GM12801 (cell line): ENCODE data around the gene ADAMTS1.

Experiments used
- TF ChIP-seq, protein P1 (sequence below): IDR thresholded peaks from one replicate; pipeline ENCODE4 v1.5.1; 2011; ENCODE audit warnings: control low read depth; ENCODE audit not compliant: insufficient read length; ENCODE audit errors: extremely low read depth

Gene ADAMTS1

DNA sequence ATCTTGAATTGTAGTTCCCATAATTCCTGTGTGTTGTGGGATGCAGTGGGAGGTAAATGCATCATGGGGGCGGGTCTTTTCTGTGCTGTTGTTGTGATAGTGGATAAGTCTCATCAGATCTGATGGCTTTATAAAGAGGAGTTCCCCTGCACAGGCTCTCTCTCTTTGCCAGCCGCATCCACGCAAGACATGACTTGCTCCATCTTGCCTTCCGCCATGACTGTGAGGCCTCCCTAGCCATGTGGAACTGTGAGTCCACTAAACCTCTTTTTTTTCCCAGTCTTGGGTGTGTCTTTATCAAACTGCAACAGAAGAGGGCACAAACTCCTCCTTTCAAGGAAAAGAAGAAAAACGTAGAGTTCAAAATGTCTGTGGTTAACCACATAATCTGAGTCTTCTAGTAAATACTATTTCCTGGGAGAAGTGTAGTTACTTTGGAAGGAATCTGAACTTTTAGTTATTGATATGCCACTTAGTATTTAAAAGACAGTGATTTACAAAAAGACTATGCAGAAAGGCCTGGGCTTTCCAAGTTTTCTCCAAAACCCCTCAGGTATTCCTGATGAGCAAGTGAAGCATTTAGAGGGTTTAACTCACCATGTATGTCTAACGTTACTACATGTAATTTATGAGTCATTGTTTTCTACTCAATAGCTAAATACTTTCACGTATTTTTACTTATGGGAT lies 10.0 kb downstream of the ADAMTS1 start:
- TF ChIP-seq, protein P1, sequence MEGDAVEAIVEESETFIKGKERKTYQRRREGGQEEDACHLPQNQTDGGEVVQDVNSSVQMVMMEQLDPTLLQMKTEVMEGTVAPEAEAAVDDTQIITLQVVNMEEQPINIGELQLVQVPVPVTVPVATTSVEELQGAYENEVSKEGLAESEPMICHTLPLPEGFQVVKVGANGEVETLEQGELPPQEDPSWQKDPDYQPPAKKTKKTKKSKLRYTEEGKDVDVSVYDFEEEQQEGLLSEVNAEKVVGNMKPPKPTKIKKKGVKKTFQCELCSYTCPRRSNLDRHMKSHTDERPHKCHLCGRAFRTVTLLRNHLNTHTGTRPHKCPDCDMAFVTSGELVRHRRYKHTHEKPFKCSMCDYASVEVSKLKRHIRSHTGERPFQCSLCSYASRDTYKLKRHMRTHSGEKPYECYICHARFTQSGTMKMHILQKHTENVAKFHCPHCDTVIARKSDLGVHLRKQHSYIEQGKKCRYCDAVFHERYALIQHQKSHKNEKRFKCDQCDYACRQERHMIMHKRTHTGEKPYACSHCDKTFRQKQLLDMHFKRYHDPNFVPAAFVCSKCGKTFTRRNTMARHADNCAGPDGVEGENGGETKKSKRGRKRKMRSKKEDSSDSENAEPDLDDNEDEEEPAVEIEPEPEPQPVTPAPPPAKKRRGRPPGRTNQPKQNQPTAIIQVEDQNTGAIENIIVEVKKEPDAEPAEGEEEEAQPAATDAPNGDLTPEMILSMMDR = no peak

DNA sequence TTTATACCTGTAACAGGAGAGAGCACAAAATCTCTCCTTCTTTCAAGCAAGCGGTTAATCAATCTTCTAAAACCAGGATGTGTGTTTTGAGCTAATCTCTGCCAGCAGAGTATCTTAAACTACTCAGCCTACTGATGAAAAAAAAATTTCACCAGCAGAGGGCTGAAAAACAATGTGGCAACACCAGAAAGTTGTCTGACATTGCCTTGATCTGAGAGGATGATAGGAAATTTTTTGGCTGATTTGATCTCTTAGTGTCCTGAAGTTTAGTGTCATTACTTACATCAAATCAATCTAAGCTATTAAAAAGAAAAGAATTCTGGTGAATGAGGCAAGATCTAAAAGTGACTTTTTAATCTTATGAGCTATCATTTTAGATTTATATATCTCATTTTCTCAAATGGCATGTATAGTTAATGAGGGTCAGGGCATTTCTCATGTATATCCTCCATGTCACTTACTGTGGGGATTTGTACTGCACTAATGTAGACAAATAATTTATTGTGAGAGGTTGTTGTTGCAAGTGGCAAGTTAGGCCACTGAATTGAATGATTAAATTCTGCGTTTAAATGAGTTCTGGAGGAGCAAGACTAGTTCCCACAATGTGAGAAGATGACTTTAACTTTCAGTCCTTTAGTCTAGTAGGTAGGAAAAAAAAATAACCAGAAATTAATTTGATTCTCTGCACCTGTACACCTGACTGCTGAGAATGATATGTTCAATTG lies 10.9 kb downstream of the ADAMTS1 start:
- TF ChIP-seq, protein P1 = no peak

DNA sequence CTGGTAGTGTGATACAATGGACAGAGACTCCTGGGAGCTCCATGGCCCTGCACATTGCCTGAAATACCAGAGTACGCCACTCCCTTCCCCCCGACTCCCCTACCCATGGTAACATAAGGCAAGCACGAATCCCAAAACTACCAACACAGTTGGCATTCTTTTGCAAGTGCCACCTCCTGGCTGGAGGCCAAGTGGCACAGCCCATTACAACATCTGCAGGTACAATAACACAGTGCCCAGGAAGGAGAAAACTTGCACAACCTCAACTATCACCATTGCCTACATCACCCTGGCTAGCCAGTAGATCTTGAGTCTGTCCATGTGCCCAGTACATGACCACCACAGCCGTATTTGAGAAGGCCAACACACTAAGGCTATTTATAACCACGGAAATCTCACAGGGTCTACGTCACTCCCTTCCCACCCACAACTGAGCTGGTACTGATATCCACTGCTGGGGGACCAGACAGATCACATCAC lies 11.7 kb downstream of the ADAMTS1 start:
- TF ChIP-seq, protein P1 = no peak

DNA sequence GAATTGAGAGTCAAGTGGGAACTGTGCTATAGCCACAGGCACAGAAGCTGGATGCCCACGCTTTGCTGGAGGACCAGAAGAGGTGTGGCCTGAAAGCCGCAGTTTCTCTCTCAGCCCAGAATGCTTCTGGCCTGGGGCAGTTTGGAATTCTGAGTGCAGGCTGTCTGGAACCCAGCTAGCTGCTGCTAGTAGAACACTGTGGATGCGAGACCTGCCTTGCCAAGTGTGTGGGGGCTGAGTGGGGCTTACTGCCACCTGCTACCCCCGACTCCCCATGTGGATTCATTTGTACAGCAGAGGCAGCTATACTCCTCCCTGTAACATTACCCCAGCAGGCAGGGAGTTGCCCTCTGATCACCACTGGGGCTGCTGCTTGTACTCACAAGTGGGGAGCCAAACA lies 12.2 kb downstream of the ADAMTS1 start:
- TF ChIP-seq, protein P1 = no peak

DNA sequence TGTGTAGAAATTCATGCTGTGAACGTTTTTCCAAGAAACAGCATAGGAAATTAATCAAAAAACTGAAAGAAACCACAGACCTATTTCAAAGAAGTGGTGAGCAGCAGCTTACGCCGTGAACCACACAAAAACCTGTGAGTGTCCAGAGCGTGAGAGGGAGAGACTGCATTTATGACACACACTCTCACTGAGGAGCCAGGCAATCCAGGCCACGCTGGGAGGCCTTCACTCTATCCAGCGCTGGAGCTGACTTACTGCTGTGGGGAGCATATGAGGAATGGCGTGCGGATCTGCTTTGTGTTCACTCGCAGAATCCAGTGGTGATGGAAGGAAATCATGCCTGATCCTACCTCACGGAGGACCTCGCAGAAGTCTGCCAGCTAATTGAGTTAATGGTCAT lies 12.7 kb downstream of the ADAMTS1 start:
- TF ChIP-seq, protein P1 = no peak

DNA sequence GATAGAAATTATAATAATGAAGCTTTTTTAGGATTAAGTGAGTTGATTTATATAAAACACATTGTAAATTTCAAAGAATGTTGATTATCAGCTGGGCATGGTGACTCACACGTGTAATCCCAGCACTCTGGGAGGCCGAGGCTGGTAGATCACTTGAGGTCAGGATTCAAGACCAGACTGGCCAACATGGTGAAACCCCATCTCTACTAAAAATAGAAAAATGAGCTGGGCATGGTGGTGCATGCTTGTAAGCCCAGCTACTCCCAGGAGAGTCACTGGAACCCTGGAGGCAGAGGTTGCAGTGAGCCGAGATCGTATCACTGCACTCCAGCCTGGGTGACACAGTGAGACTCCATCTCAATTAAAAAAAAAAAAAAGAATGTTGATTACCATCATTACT lies 18.4 kb downstream of the ADAMTS1 start:
- TF ChIP-seq, protein P1 = no peak

DNA sequence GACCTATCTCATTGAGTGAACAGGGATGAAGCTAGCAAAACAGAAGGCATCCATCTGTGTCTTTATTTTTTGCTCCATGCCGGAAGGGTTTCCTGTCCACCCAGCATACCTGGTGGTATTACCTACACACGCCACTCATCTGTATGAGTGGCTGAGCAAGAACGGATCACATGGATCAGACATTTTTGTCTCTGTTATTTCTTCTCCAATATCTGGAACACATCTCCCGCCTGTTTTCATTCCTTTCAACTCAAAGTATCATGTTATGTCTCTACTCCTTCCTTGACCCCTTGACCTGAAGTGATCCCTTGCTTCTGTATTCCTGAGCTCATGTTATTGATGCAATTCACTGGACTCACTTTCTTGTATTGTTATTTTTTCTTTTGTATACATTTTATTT lies 24.7 kb downstream of the ADAMTS1 start:
- TF ChIP-seq, protein P1 = no peak
